Neural progenitor cell (in vitro differentiated cells): ENCODE measurements around the gene CNTN5.

Experiments
- CTCF ChIP-seq: fragments of 200-600 bp; sonication (generic); IDR thresholded peaks from 2 replicates; pipeline ENCODE4 v1.5.1; 2017; ENCODE audit warnings: antibody characterized with exemption, mild to moderate bottlenecking
- EZH2 ChIP-seq: fragments of 200-600 bp; sonication (generic); IDR thresholded peaks from 2 replicates; pipeline ENCODE4 v1.6.1; 2017; ENCODE audit warnings: antibody characterized with exemption, mild to moderate bottlenecking, moderate library complexity
- EZH2phosphoT487 ChIP-seq: fragments of 200-600 bp; sonication (generic); IDR thresholded peaks from 2 replicates; pipeline ENCODE4 v1.6.1; 2017; ENCODE audit warnings: antibody characterized with exemption

DNA sequence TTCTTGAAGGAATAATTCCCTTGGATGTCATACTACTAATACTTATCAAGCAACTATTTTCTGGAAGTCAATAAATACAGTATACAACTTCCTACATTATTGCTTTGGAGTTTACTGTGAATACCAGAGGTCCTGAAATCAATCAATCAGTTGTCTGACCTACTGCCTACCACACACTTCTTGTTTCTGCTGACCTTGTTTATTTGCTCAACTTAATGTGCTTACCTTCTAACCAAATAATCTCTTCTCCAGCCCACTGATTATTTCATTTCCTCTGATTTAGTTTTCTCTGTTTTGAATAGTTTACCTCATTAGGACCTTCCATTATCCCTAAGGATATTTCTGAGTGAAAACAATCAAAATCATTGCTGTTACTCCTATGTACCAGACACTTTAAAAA is 1142.7 kb downstream of the CNTN5 start:
- TF ChIP-seq CTCF: no peak
- no peak for TF ChIP-seq EZH2
- TF ChIP-seq EZH2phosphoT487: no peak
